GM10266 (cell line): Measurements from ENCODE around the gene MACROD2.

Source experiments
- DNase-seq: peaks from one replicate; pipeline ENCODE4 v3.0.0; 2012; ENCODE audit errors: extremely low spot score
- CTCF ChIP-seq: IDR thresholded peaks from 2 replicates; pipeline ENCODE4 v1.5.1; 2012; ENCODE audit warnings: mild to moderate bottlenecking, low read depth; ENCODE audit not compliant: control insufficient read depth, insufficient read depth; ENCODE audit errors: missing control alignments

Gene MACROD2

GRCh38 chr20:15814360-15814759, 1819.0 kb downstream of the MACROD2 start:
- no peak for DNase-seq
- no peak for TF ChIP-seq CTCF

GRCh38 chr20:15814911-15815310, 1819.6 kb downstream of the MACROD2 start:
- TF ChIP-seq CTCF, result no peak
- no peak for DNase-seq

- no peak for DNase-seq
- TF ChIP-seq CTCF, result no peak
These were observed 1822.0 kb downstream of the MACROD2 start for GRCh38 chr20:15817351-15817750.

- no peak for DNase-seq
- TF ChIP-seq CTCF, result no peak
These were observed 1823.3 kb downstream of the MACROD2 start for GRCh38 chr20:15818651-15819071.

GRCh38 chr20:15823718-15824117, 1828.4 kb downstream of the MACROD2 start:
- no peak for TF ChIP-seq CTCF

GRCh38 chr20:15827628-15828027, 1832.3 kb downstream of the MACROD2 start:
- DNase-seq, result no peak
- TF ChIP-seq CTCF, result no peak

More at GRCh38 chr20:15823718-15824117, 1828.4 kb downstream of the MACROD2 start:
- DNase-seq, result no peak

- no peak for TF ChIP-seq CTCF
- DNase-seq, result no peak
These were observed 1835.9 kb downstream of the MACROD2 start for GRCh38 chr20:15831201-15831600.
